Endothelial cell of umbilical vein (primary cell): Measurements from ENCODE around the gene HOXD3.

Experiments
- EZH2 ChIP-seq: IDR thresholded peaks from 2 replicates; pipeline ENCODE4 v1.6.1; 2012; ENCODE audit warnings: borderline replicate concordance, low read depth, mild to moderate bottlenecking, moderate library complexity, low read length, inconsistent platforms; ENCODE audit not compliant: severe bottlenecking
- GATA2 ChIP-seq: IDR thresholded peaks from 2 replicates; pipeline ENCODE4 v1.7.0; 2011; ENCODE audit warnings: low read depth, mild to moderate bottlenecking, moderate library complexity, mixed read lengths, low read length; ENCODE audit not compliant: insufficient read length, insufficient read depth
- JUN ChIP-seq: IDR thresholded peaks from 2 replicates; pipeline ENCODE4 v1.6.1; 2011; ENCODE audit warnings: borderline replicate concordance, low read depth; ENCODE audit not compliant: insufficient read length, insufficient read depth
- MYC ChIP-seq: IDR thresholded peaks from one replicate; pipeline ENCODE4 v1.6.1; 2011; ENCODE audit warnings: mild to moderate bottlenecking, low read depth, low read length
- POLR2A ChIP-seq: IDR thresholded peaks from 2 replicates; pipeline ENCODE4 v1.6.1; 2012; ENCODE audit warnings: low read depth, mild to moderate bottlenecking, control low read depth, low read length
- POLR2AphosphoS5 ChIP-seq: IDR thresholded peaks from 2 replicates; pipeline ENCODE4 v1.6.1; 2012; ENCODE audit warnings: low read depth, mild to moderate bottlenecking, control low read depth, low read length, moderate library complexity; ENCODE audit not compliant: insufficient read depth
- TF ChIP-seq, protein P1 (sequence below), 2 donors: IDR thresholded peaks; 1 replicate in 1 of 2; 2 replicates in 1 of 2; pipeline ENCODE4 v1.5.1; 2011; ENCODE audit warnings: low read length in 2 of 2, mild to moderate bottlenecking in 2 of 2, moderate library complexity in 2 of 2, control low read depth in 1 of 2, inconsistent platforms in 1 of 2, low read depth in 1 of 2; ENCODE audit not compliant: insufficient read depth in 1 of 2; ENCODE audit errors: extremely low read depth in 1 of 2

DNA sequence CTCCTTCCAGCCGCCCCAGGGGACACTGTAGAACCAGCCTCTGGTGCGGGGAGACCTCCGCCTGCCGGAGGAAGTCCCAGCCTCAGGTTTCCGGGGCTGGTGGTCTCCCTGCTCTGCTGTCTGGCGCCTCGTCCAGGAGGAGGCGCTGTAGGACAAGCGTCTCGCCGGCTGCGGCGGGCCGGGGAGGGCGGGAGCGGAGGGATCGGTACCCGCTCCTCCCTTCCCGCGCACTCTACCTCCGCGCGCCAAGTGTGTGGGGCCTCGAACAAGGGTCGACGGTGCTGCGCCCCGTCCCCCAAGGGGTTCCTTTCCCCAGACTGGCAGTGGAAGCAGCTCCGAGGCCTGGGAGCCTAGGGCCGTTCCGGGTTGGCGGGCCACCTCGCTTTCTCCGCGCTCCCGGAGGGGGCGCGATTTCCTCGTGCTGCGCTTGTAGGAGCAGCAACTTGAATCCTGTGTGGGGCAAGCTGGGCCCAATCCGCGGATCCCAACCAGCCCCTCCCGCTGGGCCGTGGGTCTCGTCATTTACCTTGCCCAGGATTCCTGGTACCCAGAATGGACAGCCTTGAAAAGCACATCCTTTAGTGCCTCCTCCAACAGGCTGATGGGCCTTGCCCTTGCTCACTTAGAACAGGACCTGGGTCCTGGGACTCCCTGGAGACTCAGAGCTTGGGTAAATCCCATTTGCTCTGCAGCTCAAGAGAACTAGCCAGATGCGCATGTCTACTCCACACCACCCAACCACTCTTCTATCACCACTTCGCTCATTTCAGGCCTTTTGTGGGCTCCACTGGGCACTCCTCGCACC is 16.4 kb upstream of the HOXD3 start:
- TF ChIP-seq, protein P1, sequence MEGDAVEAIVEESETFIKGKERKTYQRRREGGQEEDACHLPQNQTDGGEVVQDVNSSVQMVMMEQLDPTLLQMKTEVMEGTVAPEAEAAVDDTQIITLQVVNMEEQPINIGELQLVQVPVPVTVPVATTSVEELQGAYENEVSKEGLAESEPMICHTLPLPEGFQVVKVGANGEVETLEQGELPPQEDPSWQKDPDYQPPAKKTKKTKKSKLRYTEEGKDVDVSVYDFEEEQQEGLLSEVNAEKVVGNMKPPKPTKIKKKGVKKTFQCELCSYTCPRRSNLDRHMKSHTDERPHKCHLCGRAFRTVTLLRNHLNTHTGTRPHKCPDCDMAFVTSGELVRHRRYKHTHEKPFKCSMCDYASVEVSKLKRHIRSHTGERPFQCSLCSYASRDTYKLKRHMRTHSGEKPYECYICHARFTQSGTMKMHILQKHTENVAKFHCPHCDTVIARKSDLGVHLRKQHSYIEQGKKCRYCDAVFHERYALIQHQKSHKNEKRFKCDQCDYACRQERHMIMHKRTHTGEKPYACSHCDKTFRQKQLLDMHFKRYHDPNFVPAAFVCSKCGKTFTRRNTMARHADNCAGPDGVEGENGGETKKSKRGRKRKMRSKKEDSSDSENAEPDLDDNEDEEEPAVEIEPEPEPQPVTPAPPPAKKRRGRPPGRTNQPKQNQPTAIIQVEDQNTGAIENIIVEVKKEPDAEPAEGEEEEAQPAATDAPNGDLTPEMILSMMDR (IDR thresholded peaks at IDR 0.05; ENCODE audit: extremely low read depth in 1 of 2, insufficient read depth in 1 of 2, low read depth in 1 of 2, low read length in 2 of 2), result peak; percentile 80 to 83
- peak; percentile 75 for TF ChIP-seq POLR2AphosphoS5
- peak; percentile 58 for TF ChIP-seq POLR2A
- no peak for TF ChIP-seq EZH2
- no peak for TF ChIP-seq MYC
- no peak for TF ChIP-seq JUN
- no peak for TF ChIP-seq GATA2
